HG03571 (cell line): ENCODE results near the gene PSMC5.

Experiments
- ATAC-seq: cut with Tn5 transposase; IDR thresholded peaks from one replicate; pipeline ENCODE4 v1.9.1; 2021; ENCODE audit not compliant: unreplicated experiment

Gene PSMC5

GRCh38 chr17:63820963-63821561, 6.2 kb upstream of the PSMC5 start:
- ATAC-seq: no peak

- no peak for ATAC-seq
Measured at GRCh38 chr17:63821804-63822203, 5.4 kb upstream of the PSMC5 start.

- ATAC-seq: no peak
Measured at GRCh38 chr17:63822537-63822936, 4.7 kb upstream of the PSMC5 start.

- no peak for ATAC-seq
Measured at GRCh38 chr17:63823659-63824331, 3.4 kb upstream of the PSMC5 start.

- ATAC-seq: no peak
Measured at GRCh38 chr17:63824362-63824761, 2.9 kb upstream of the PSMC5 start.

GRCh38 chr17:63826468-63827001, 696 bp upstream of the PSMC5 start:
- ATAC-seq: peak; percentile 10

GRCh38 chr17:63827801-63828221, 580 bp downstream of the PSMC5 start:
- no peak for ATAC-seq

- no peak for ATAC-seq
Measured at GRCh38 chr17:63828936-63829335, 1.7 kb downstream of the PSMC5 start.

GRCh38 chr17:63830278-63830677, 3.0 kb downstream of the PSMC5 start:
- ATAC-seq: no peak

GRCh38 chr17:63830904-63831491, 3.8 kb downstream of the PSMC5 start:
- no peak for ATAC-seq

GRCh38 chr17:63831505-63831904, 4.3 kb downstream of the PSMC5 start:
- no peak for ATAC-seq

- ATAC-seq: no peak
Measured at GRCh38 chr17:63832014-63832413, 4.8 kb downstream of the PSMC5 start.

GRCh38 chr17:63832455-63832854, 5.2 kb downstream of the PSMC5 start:
- ATAC-seq: no peak

- no peak for ATAC-seq
Measured at GRCh38 chr17:63833026-63833740, 6.0 kb downstream of the PSMC5 start.

- no peak for ATAC-seq
Measured at GRCh38 chr17:63833741-63834373, 6.6 kb downstream of the PSMC5 start.

GRCh38 chr17:63834431-63835166, 7.4 kb downstream of the PSMC5 start:
- no peak for ATAC-seq

- no peak for ATAC-seq
Measured at GRCh38 chr17:63835167-63835720, 8.0 kb downstream of the PSMC5 start.

- ATAC-seq: no peak
Measured at GRCh38 chr17:63836811-63837210, 9.6 kb downstream of the PSMC5 start.

GRCh38 chr17:63837480-63837879, 10.2 kb downstream of the PSMC5 start:
- ATAC-seq: no peak

GRCh38 chr17:63837962-63838600, 10.8 kb downstream of the PSMC5 start:
- no peak for ATAC-seq
